HCT116 (cell line): ENCODE results near the gene MOK. TPM values are rescaled to one million over a fixed set of nuclear protein-coding genes. Genes with fewer than 3 reads are reported as not detected.

Experiments
- ATAC-seq: fragments of 200-7000 bp; cut with Tn5 transposase; 2 replicates; pipeline ENCODE4 v1.9.1; 2020; ENCODE audit warnings: mild to moderate bottlenecking, moderate library complexity
- BruUV-seq: library from RNA; stranded (reverse); fragments of 400-500 nt; replicated peaks from 2 replicates; lab custom pipeline; 2021; lab: Mats Ljungman, UMichigan
- CTCF ChIA-PET: fragments of 300-600 bp; sonication (Branson Sonifier 250); formaldehyde crosslinking; loops from one replicate; lab custom pipeline; 2021; ENCODE audit warnings: antibody characterized with exemption; lab: Charles Lee
- POLR2A ChIA-PET: fragments of 300-600, 350-600 bp; sonication (Branson Sonifier 250); formaldehyde crosslinking; loops from one replicate; lab custom pipeline; 2021; ENCODE audit warnings: antibody characterized with exemption; lab: Charles Lee
- RAD21 ChIA-PET, 2 experiments: fragments of 300-600 bp; sonication (Branson Sonifier 250); formaldehyde crosslinking; loops; one replicate each; lab custom pipeline; 2023; ENCODE audit warnings: low total read pairs in 2 of 2; ENCODE audit not compliant: uncharacterized antibody in 2 of 2, unreplicated experiment in 2 of 2, low non-redundant PET in 1 of 2; lab: Charles Lee
- DNase-seq: peaks from one replicate; pipeline ENCODE4 v3.0.0-alpha.2; 2010; ENCODE audit warnings: low read depth, low spot score
- H2AFZ ChIP-seq: fragments of 200-600 bp; shearing (Covaris generic), sonication (generic); 2 replicates; pipeline ENCODE4 v1.6.1; 2017; ENCODE audit warnings: low read depth, mixed run types, mixed read lengths, antibody characterized with exemption, low read length; ENCODE audit not compliant: poor library complexity, severe bottlenecking
- H3K27ac ChIP-seq: 2 replicates; pipeline ENCODE4 v1.5.1; 2012; ENCODE audit warnings: low read depth, low read length
- H3K27me3 ChIP-seq: fragments of 200-600 bp; sonication (generic); 2 replicates; pipeline ENCODE4 v1.6.1; 2016; ENCODE audit warnings: mixed run types, low read length, mixed read lengths; ENCODE audit not compliant: insufficient read depth
- H3K36me3 ChIP-seq, 2 experiments: fragments of 200-500 bp in 1 of 2; fragments of 200-600 bp in 1 of 2; sonication (Bioruptor generic) in 1 of 2; sonication (generic) in 1 of 2; 2 replicates each; pipeline versions ENCODE4 v1.5.1 to v1.6.1; 2014 to 2016; ENCODE audit warnings: low read length in 2 of 2, inconsistent platforms in 1 of 2, mixed read lengths in 1 of 2, mixed run types in 1 of 2; ENCODE audit not compliant: insufficient read depth in 2 of 2, control insufficient read depth in 1 of 2
- H3K4me1 ChIP-seq, 2 experiments: fragments of 200-600 bp in 1 of 2; sonication (generic) in 1 of 2; 2 replicates each; pipeline versions ENCODE4 v1.5.1 to v1.6.1; 2012 to 2017; ENCODE audit warnings: low read length in 2 of 2, inconsistent platforms in 1 of 2, mild to moderate bottlenecking in 1 of 2, mixed read lengths in 1 of 2, mixed run types in 1 of 2, moderate library complexity in 1 of 2; ENCODE audit not compliant: insufficient read depth in 2 of 2, control insufficient read depth in 1 of 2
- H3K4me2 ChIP-seq: fragments of 200-600 bp; sonication (generic); 2 replicates; pipeline ENCODE4 v1.6.1; 2017; ENCODE audit warnings: mixed run types, low read length, mixed read lengths
- H3K4me3 ChIP-seq, 2 experiments: fragments of 200-600 bp in 1 of 2; sonication (generic) in 1 of 2; replicated peaks in 1 of 2; 2 replicates each; pipeline ENCODE4 v1.5.1; 2011 to 2016; ENCODE audit warnings: low read length in 2 of 2, control low read depth in 1 of 2, low read depth in 1 of 2, mild to moderate bottlenecking in 1 of 2, mixed read lengths in 1 of 2, mixed run types in 1 of 2
- H3K79me2 ChIP-seq: fragments of 200-600 bp; sonication (generic); 2 replicates; pipeline ENCODE4 v1.6.1; 2017; ENCODE audit warnings: mild to moderate bottlenecking, mixed run types, low read length, moderate library complexity, mixed read lengths; ENCODE audit not compliant: insufficient read depth
- H3K9ac ChIP-seq: fragments of 200-600 bp; sonication (generic); 2 replicates; pipeline ENCODE4 v1.6.1; 2016; ENCODE audit warnings: low read length, mixed read lengths
- H3K9me2 ChIP-seq: fragments of 200-600 bp; sonication (generic), shearing (Covaris generic); 2 replicates; pipeline ENCODE4 v1.6.1; 2017; ENCODE audit warnings: mixed run types, mild to moderate bottlenecking, moderate library complexity; ENCODE audit not compliant: insufficient read depth
- H3K9me3 ChIP-seq, 2 experiments: fragments of 200-500 bp in 1 of 2; fragments of 200-600 bp in 1 of 2; sonication (Bioruptor generic) in 1 of 2; sonication (generic) in 1 of 2; 2 replicates each; pipeline ENCODE4 v1.6.1; 2014 to 2017; ENCODE audit warnings: low read length in 2 of 2, mixed read lengths in 2 of 2, inconsistent platforms in 1 of 2, low read depth in 1 of 2, mild to moderate bottlenecking in 1 of 2, mixed run types in 1 of 2, moderate library complexity in 1 of 2; ENCODE audit not compliant: control insufficient read depth in 1 of 2, insufficient read depth in 1 of 2
- H4K20me1 ChIP-seq: fragments of 200-600 bp; sonication (generic), shearing (Covaris generic); 2 replicates; pipeline ENCODE4 v1.6.1; 2017; ENCODE audit warnings: mixed run types, mild to moderate bottlenecking, moderate library complexity; ENCODE audit not compliant: insufficient read depth
- EGR1 ChIP-seq: IDR thresholded peaks from 2 replicates; pipeline ENCODE4 v1.6.1; 2012; ENCODE audit warnings: low read depth
- MAX ChIP-seq: IDR thresholded peaks from 2 replicates; pipeline ENCODE4 v1.6.1; 2012
- POLR2A ChIP-seq: IDR thresholded peaks from 2 replicates; pipeline ENCODE4 v1.7.0; 2011; ENCODE audit warnings: borderline replicate concordance; ENCODE audit not compliant: insufficient read depth, insufficient read length; ENCODE audit errors: extremely low read depth
- SIN3A ChIP-seq: IDR thresholded peaks from 2 replicates; pipeline ENCODE4 v1.6.1; 2012; ENCODE audit warnings: low read depth
- ZNF274 ChIP-seq: fragments of 200-500 bp; sonication (Bioruptor generic); IDR thresholded peaks from 2 replicates; pipeline ENCODE4 v1.6.1; 2014; ENCODE audit warnings: mild to moderate bottlenecking, low read depth, low read length, inconsistent platforms
- intact Hi-C: fragments of 100-400 bp; cut with micrococcal nuclease; formaldehyde crosslinking; loops from 2 replicates; pipeline ENCODE4 v1.10.0; 2022
- total RNA-seq: library from RNA; stranded (reverse); gene quantifications from one replicate; pipeline ENCODE4 v1.2.1, GENCODE V29; 2021; ENCODE audit not compliant: unreplicated experiment

The MOK gene
- total RNA-seq, 1 experiment from 2014 or later = 9.4 TPM

DNA sequence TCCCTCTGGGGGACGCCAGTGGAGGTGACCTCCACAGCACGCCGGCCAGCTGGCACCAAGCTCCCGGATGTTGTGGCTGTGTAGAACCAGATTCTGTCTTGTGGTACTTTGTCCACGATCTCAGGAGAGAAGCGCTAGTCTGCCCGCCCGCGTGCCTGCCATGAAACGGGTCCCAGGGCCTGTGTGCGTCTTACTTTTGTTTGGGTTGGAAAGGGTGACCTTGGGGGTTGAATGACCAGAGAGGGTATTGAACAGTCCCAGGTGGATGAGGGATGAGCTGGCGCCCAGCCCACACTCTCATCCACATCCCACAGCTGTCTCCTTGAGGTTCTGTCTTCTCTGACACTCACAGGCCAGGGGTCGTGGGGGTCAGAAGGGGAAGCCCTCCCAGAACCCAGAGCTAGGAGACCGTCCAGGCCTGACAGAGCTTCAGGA is 87.0 kb downstream of the MOK start:
- H3K79me2 ChIP-seq = peaks cover 17% of the 10 kb centered on the region
- no peaks in the 10 kb centered on the region for H3K9me3 ChIP-seq
- TF ChIP-seq MAX = no peak
- ChIA-PET RAD21 (no interaction called here), CTCF (no interaction called here), POLR2A (no interaction called here)
- ATAC-seq (no peak), DNase-seq (no peak)
- intact Hi-C loops = no loop called here
- H3K9me2 ChIP-seq = no peaks in the 10 kb centered on the region
- no peak overlapping the region for H3K4me3 ChIP-seq
- H3K9ac ChIP-seq = no peak overlapping the region
- H3K36me3 ChIP-seq = 0 out of 4 replicates have a peak, but pooled peaks cover 0 to 3% of the 10 kb centered on the region in 2 experiments
- H3K27me3 ChIP-seq = no peaks in the 10 kb centered on the region
- H4K20me1 ChIP-seq = no peaks in the 10 kb centered on the region
- no peak overlapping the region for H2AFZ ChIP-seq
- no TSS peak for BruUV-seq
- H3K27ac ChIP-seq = no peak overlapping the region
- H3K4me1 ChIP-seq = peaks cover 0 to 3% of the 10 kb centered on the region in 2 experiments; a peak in 1 of 4 replicates
- H3K4me2 ChIP-seq = no peak overlapping the region

DNA sequence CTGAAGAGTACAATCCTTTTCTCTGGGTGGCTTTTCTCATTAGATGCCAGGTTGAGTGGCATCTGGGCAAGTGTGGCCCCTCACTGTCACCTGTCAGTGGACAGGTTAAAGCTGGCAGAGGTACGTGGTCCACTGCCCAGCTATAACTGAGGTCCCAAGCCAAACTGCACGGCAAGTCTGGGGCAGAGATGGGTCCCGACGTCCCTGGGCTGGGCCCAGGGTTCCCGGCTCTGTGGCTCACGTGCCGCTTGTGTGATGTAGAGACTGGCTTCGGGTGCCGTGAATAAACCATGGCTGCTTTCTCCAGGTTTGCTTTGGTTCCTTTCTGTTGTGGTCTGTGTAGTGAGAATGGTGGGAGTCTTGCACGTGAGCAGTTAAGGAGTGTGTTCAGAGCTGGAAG is 87.6 kb downstream of the MOK start:
- no peaks in the 10 kb centered on the region for H4K20me1 ChIP-seq
- RAD21 ChIA-PET = no interaction called here
- peaks cover 17% of the 10 kb centered on the region for H3K79me2 ChIP-seq
- H3K27me3 ChIP-seq = no peaks in the 10 kb centered on the region
- DNase-seq (no peak), ATAC-seq (no peak)
- no peaks in the 10 kb centered on the region for H3K9me3 ChIP-seq
- no peak overlapping the region for H3K27ac ChIP-seq
- no peak overlapping the region for H2AFZ ChIP-seq
- TF ChIP-seq ZNF274 = no peak
- no peak for TF ChIP-seq POLR2A
- no peak for TF ChIP-seq SIN3A
- no peak for TF ChIP-seq EGR1
- TF ChIP-seq, all 23 proteins: peak for 0
- intact Hi-C loops = no loop called here
- H3K36me3 ChIP-seq = 0 out of 4 replicates have a peak, but pooled peaks cover 0 to 3% of the 10 kb centered on the region in 2 experiments
- H3K9me2 ChIP-seq = no peaks in the 10 kb centered on the region
- no TSS peak for BruUV-seq
- POLR2A ChIA-PET = no interaction called here
- no peak overlapping the region for H3K4me2 ChIP-seq
- peaks cover 0 to 3% of the 10 kb centered on the region in 2 experiments; a peak in 1 of 4 replicates for H3K4me1 ChIP-seq
- CTCF ChIA-PET = no interaction called here
- H3K9ac ChIP-seq = no peak overlapping the region
- H3K4me3 ChIP-seq = no peak overlapping the region
